ENCODE results near the gene STRIP1. TPM values are rescaled to one million over a fixed set of nuclear protein-coding genes. Genes with fewer than 3 reads are reported as not detected.

STRIP1 gene
- total and polyA plus RNA-seq, 2 of the 8 experiments (the other 6 are each of a cell fraction or from before 2014, with no cell fraction given) = 21.3 to 45.6 TPM

DNA sequence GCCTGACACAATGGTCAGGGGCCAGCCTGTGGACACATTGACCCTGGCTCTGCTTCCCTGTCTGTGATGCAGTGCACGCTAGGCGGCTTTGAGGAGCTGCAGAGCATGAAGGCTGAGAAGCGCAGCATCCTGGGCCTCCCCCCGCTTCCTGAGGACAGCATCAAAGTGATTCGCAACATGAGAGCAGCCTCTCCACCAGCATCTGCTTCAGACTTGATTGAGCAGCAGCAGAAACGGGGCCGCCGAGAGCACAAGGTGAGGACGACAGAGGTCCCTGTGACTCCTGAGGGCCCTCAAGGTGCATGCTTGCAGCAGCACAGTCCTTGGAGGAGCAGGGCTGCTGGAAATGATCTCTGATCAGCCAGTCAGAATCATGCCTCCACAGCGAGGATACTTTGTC, 8.6 kb downstream of the STRIP1 start (continued):
- TF ChIP-seq, protein P1, sequence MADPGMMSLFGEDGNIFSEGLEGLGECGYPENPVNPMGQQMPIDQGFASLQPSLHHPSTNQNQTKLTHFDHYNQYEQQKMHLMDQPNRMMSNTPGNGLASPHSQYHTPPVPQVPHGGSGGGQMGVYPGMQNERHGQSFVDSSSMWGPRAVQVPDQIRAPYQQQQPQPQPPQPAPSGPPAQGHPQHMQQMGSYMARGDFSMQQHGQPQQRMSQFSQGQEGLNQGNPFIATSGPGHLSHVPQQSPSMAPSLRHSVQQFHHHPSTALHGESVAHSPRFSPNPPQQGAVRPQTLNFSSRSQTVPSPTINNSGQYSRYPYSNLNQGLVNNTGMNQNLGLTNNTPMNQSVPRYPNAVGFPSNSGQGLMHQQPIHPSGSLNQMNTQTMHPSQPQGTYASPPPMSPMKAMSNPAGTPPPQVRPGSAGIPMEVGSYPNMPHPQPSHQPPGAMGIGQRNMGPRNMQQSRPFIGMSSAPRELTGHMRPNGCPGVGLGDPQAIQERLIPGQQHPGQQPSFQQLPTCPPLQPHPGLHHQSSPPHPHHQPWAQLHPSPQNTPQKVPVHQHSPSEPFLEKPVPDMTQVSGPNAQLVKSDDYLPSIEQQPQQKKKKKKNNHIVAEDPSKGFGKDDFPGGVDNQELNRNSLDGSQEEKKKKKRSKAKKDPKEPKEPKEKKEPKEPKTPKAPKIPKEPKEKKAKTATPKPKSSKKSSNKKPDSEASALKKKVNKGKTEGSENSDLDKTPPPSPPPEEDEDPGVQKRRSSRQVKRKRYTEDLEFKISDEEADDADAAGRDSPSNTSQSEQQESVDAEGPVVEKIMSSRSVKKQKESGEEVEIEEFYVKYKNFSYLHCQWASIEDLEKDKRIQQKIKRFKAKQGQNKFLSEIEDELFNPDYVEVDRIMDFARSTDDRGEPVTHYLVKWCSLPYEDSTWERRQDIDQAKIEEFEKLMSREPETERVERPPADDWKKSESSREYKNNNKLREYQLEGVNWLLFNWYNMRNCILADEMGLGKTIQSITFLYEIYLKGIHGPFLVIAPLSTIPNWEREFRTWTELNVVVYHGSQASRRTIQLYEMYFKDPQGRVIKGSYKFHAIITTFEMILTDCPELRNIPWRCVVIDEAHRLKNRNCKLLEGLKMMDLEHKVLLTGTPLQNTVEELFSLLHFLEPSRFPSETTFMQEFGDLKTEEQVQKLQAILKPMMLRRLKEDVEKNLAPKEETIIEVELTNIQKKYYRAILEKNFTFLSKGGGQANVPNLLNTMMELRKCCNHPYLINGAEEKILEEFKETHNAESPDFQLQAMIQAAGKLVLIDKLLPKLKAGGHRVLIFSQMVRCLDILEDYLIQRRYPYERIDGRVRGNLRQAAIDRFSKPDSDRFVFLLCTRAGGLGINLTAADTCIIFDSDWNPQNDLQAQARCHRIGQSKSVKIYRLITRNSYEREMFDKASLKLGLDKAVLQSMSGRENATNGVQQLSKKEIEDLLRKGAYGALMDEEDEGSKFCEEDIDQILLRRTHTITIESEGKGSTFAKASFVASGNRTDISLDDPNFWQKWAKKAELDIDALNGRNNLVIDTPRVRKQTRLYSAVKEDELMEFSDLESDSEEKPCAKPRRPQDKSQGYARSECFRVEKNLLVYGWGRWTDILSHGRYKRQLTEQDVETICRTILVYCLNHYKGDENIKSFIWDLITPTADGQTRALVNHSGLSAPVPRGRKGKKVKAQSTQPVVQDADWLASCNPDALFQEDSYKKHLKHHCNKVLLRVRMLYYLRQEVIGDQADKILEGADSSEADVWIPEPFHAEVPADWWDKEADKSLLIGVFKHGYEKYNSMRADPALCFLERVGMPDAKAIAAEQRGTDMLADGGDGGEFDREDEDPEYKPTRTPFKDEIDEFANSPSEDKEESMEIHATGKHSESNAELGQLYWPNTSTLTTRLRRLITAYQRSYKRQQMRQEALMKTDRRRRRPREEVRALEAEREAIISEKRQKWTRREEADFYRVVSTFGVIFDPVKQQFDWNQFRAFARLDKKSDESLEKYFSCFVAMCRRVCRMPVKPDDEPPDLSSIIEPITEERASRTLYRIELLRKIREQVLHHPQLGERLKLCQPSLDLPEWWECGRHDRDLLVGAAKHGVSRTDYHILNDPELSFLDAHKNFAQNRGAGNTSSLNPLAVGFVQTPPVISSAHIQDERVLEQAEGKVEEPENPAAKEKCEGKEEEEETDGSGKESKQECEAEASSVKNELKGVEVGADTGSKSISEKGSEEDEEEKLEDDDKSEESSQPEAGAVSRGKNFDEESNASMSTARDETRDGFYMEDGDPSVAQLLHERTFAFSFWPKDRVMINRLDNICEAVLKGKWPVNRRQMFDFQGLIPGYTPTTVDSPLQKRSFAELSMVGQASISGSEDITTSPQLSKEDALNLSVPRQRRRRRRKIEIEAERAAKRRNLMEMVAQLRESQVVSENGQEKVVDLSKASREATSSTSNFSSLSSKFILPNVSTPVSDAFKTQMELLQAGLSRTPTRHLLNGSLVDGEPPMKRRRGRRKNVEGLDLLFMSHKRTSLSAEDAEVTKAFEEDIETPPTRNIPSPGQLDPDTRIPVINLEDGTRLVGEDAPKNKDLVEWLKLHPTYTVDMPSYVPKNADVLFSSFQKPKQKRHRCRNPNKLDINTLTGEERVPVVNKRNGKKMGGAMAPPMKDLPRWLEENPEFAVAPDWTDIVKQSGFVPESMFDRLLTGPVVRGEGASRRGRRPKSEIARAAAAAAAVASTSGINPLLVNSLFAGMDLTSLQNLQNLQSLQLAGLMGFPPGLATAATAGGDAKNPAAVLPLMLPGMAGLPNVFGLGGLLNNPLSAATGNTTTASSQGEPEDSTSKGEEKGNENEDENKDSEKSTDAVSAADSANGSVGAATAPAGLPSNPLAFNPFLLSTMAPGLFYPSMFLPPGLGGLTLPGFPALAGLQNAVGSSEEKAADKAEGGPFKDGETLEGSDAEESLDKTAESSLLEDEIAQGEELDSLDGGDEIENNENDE (IDR thresholded peaks at IDR 0.05; ENCODE audit: insufficient replicate concordance, low read length) = no peak
- TF ChIP-seq BACH1 (IDR thresholded peaks at IDR 0.05; ENCODE audit: low read length) (no peak), CREB1 (IDR thresholded peaks at IDR 0.05) (no peak), POLR2AphosphoS5 (IDR thresholded peaks at IDR 0.05; ENCODE audit: low read depth, low read length) (no peak; the same call in 1 of the 2 replicates), FOSL1 (IDR thresholded peaks at IDR 0.05; ENCODE audit: insufficient read depth, low read depth, low read length) (no peak), TEAD4 (IDR thresholded peaks at IDR 0.05; ENCODE audit: low read depth, low read length) (no peak), TAF1 (IDR thresholded peaks at IDR 0.05; ENCODE audit: low read depth, low read length) (no peak), ASH2L (IDR thresholded peaks at IDR 0.05; ENCODE audit: low read length) (no peak)
